OCI-LY7 (cell line): ENCODE results near the gene CDK11B. TPM values are rescaled to one million over a fixed set of nuclear protein-coding genes. Genes with fewer than 3 reads are reported as not detected.

Experiments
- BruUV-seq: library from RNA; stranded (reverse); fragments of 400-500 nt; replicated peaks from 2 replicates; lab custom pipeline; 2021; lab: Mats Ljungman, UMichigan
- CTCF ChIA-PET: fragments of 300-600 bp; sonication (Branson Sonifier 250); formaldehyde crosslinking; loops from one replicate; lab custom pipeline; 2022; ENCODE audit warnings: antibody characterized with exemption; ENCODE audit not compliant: unreplicated experiment; lab: Charles Lee
- POLR2A ChIA-PET: fragments of 300-600 bp; sonication (Branson Sonifier 250); formaldehyde crosslinking; loops from one replicate; lab custom pipeline; 2022; ENCODE audit warnings: antibody characterized with exemption; lab: Charles Lee
- DNase-seq: peaks from one replicate; pipeline ENCODE4 v3.0.0-alpha.2; 2015; ENCODE audit warnings: low spot score
- H2AFZ ChIP-seq: fragments of 200-600 bp; sonication (generic), shearing (Covaris generic); 2 replicates; pipeline ENCODE4 v1.6.1; 2014; ENCODE audit warnings: mild to moderate bottlenecking, antibody characterized with exemption, low read length, moderate library complexity
- H3K27ac ChIP-seq: fragments of 200-600 bp; sonication (generic); 2 replicates; pipeline ENCODE4 v1.5.1; 2014; ENCODE audit warnings: mixed run types, low read depth, mild to moderate bottlenecking, moderate library complexity, low read length, inconsistent platforms; ENCODE audit not compliant: poor library complexity, severe bottlenecking
- H3K36me3 ChIP-seq: fragments of 200-600 bp; sonication (generic); 2 replicates; pipeline ENCODE4 v1.6.1; 2014; ENCODE audit warnings: mild to moderate bottlenecking, antibody characterized with exemption, low read length, moderate library complexity, mixed read lengths; ENCODE audit not compliant: insufficient read depth
- H3K4me1 ChIP-seq: fragments of 200-600 bp; sonication (generic); 2 replicates; pipeline ENCODE4 v1.5.1; 2014; ENCODE audit warnings: mild to moderate bottlenecking, low read length; ENCODE audit not compliant: insufficient read depth, poor library complexity, severe bottlenecking
- H3K4me2 ChIP-seq: fragments of 200-600 bp; sonication (generic); 2 replicates; pipeline ENCODE4 v1.6.1; 2014; ENCODE audit warnings: mild to moderate bottlenecking, low read length
- H3K4me3 ChIP-seq: fragments of 200-600 bp; sonication (generic); 2 replicates; pipeline ENCODE4 v1.5.1; 2014; ENCODE audit warnings: mild to moderate bottlenecking, low read depth, low read length; ENCODE audit not compliant: poor library complexity, severe bottlenecking
- H3K79me2 ChIP-seq: fragments of 200-600 bp; sonication (generic); 2 replicates; pipeline ENCODE4 v1.6.1; 2016; ENCODE audit warnings: low read depth, mild to moderate bottlenecking, low read length, moderate library complexity, mixed read lengths; ENCODE audit not compliant: insufficient read depth
- H3K9me2 ChIP-seq: fragments of 200-600 bp; sonication (generic); 2 replicates; pipeline ENCODE4 v1.6.1; 2016; ENCODE audit warnings: mild to moderate bottlenecking, low read length, mixed read lengths; ENCODE audit not compliant: insufficient read depth
- H3K9me3 ChIP-seq: fragments of 200-600 bp; sonication (generic); 2 replicates; pipeline ENCODE4 v1.6.1; 2014; ENCODE audit warnings: mild to moderate bottlenecking, mixed run types, low read length, mixed read lengths
- H4K20me1 ChIP-seq: fragments of 200-600 bp; sonication (generic); 2 replicates; pipeline ENCODE4 v1.6.1; 2014; ENCODE audit warnings: mild to moderate bottlenecking, antibody characterized with exemption, low read length, moderate library complexity, mixed read lengths; ENCODE audit not compliant: insufficient read depth
- EZH2phosphoT487 ChIP-seq: fragments of 200-600 bp; sonication (generic); IDR thresholded peaks from 2 replicates; pipeline ENCODE4 v1.6.1; 2018; ENCODE audit warnings: low read depth, borderline replicate concordance, mild to moderate bottlenecking, mixed run types, antibody characterized with exemption, low read length, moderate library complexity, mixed read lengths
- intact Hi-C: fragments of 100-400 bp; cut with micrococcal nuclease; formaldehyde crosslinking; loops from one replicate; pipeline ENCODE4 v1.10.0; 2022; ENCODE audit not compliant: unreplicated experiment
- total RNA-seq, 2 experiments: library from RNA; depleted of rRNA in 1 of 2; stranded (reverse); fragments of >200 nt in 1 of 2; shearing (Covaris generic) in 1 of 2; gene quantifications; 2 replicates each; pipeline ENCODE4 v1.2.3, GENCODE V29; 2014 to 2022
- TF ChIP-seq, protein P1 (sequence below): fragments of 200-600 bp; sonication (generic); conservative IDR thresholded peaks from 2 replicates; pipeline ENCODE4 v1.5.1; 2014; ENCODE audit warnings: mild to moderate bottlenecking, antibody characterized with exemption, low read length, moderate library complexity, mixed read lengths

Gene CDK11B
- total RNA-seq, 2 experiments from 2014 or later = 21.6 to 51.5 TPM

DNA sequence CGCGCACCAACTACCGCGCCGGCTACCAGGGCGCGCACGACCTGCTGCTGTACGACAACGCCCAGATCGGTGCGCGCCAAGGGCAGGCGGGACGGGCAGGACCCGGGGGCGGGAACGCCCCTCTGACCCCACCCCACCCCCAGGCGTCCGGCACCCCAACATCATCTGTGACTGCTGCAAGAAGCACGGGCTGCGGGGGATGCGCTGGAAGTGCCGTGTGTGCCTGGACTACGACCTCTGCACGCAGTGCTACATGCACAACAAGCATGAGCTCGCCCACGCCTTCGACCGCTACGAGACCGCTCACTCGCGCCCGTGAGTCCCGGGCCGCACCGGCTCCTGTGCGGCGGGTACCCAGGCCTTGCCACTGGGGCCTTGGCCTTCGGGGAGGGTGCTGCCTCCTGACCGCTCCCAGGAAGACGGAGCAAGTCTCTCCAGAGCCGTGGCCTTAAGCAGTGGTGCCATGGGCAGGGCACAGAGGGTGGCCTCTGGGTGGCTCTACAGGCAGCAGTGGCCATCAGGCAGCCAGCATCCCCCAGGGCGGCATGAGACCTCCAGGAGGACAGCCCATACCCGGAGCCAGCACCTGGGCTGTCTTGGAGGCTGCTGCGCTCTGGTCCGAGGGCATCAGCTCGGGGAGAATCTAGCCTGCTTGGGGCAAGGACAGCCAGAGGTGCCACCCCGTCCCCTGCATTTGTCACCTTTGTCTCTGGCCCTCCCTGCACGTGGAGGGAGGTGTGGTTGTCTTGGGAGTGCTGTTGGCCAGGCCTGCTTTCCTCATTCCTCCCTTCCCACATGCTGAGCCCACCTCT, 35.0 kb downstream of the CDK11B start:
- POLR2A ChIA-PET = no interaction called here
- TF ChIP-seq EZH2phosphoT487 = no peak
- TF ChIP-seq, protein P1, sequence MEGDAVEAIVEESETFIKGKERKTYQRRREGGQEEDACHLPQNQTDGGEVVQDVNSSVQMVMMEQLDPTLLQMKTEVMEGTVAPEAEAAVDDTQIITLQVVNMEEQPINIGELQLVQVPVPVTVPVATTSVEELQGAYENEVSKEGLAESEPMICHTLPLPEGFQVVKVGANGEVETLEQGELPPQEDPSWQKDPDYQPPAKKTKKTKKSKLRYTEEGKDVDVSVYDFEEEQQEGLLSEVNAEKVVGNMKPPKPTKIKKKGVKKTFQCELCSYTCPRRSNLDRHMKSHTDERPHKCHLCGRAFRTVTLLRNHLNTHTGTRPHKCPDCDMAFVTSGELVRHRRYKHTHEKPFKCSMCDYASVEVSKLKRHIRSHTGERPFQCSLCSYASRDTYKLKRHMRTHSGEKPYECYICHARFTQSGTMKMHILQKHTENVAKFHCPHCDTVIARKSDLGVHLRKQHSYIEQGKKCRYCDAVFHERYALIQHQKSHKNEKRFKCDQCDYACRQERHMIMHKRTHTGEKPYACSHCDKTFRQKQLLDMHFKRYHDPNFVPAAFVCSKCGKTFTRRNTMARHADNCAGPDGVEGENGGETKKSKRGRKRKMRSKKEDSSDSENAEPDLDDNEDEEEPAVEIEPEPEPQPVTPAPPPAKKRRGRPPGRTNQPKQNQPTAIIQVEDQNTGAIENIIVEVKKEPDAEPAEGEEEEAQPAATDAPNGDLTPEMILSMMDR = no peak
- no peak overlapping the region for H3K27ac ChIP-seq

GRCh38 chr1:1623181-1623630, 35.6 kb downstream of the CDK11B start:
- no TSS peak for BruUV-seq
- Histone ChIP-seq H4K20me1 (no peaks in the 10 kb centered on the region; the same call in 1 of the 2 replicates), H3K9me3 (no peaks in the 10 kb centered on the region), H3K27ac (no peak overlapping the region), H3K36me3 (no peaks in the 10 kb centered on the region), H2AFZ (no peak overlapping the region), H3K4me3 (no peak overlapping the region), H3K4me2 (no peak overlapping the region), H3K79me2 (no peaks in the 10 kb centered on the region), H3K9me2 (no peaks in the 10 kb centered on the region), H3K4me1 (peaks cover 8% of the 10 kb centered on the region)
- no peak for DNase-seq
- ChIA-PET CTCF (no interaction called here), POLR2A (no interaction called here)
- no peak for TF ChIP-seq EZH2phosphoT487
- TF ChIP-seq, protein P1 = no peak
- intact Hi-C loops = no loop called here

More for the DNA sequence above, 35.0 kb downstream of the CDK11B start:
- CTCF ChIA-PET = no interaction called here
- Histone ChIP-seq H3K4me2 (no peak overlapping the region), H3K79me2 (no peaks in the 10 kb centered on the region), H3K36me3 (no peaks in the 10 kb centered on the region), H4K20me1 (no peaks in the 10 kb centered on the region; the same call in 1 of the 2 replicates), H3K4me1 (peaks cover 14% of the 10 kb centered on the region), H2AFZ (no peak overlapping the region), H3K9me2 (no peaks in the 10 kb centered on the region), H3K9me3 (no peaks in the 10 kb centered on the region), H3K4me3 (no peak overlapping the region)
- intact Hi-C loops = no loop called here
- BruUV-seq = no TSS peak
- no peak for DNase-seq

DNA sequence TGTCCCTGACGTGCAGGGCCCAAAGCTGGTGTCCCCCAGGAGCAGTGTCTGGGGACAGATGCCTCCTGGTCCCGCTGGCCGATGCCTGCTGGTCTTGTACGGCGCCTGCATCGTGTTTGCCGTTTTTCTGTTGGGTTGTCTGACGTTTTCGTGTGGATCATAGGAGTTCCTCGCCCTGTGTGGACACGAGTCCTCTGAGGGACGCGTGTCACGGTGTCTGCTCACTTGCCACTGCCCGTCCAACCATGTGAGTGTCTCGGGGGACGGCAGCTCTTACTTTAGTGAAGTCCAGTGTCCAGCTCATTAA, 36.1 kb downstream of the CDK11B start:
- CTCF ChIA-PET = no interaction called here

More for the DNA sequence above, 36.1 kb downstream of the CDK11B start:
- Histone ChIP-seq H4K20me1 (no peaks in the 10 kb centered on the region; the same call in 1 of the 2 replicates), H3K36me3 (no peaks in the 10 kb centered on the region), H3K4me3 (no peak overlapping the region), H3K9me3 (no peaks in the 10 kb centered on the region), H3K27ac (no peak overlapping the region), H3K4me1 (peaks cover 4% of the 10 kb centered on the region), H2AFZ (no peak overlapping the region), H3K4me2 (no peak overlapping the region), H3K9me2 (no peaks in the 10 kb centered on the region), H3K79me2 (no peaks in the 10 kb centered on the region)
- TF ChIP-seq, protein P1 = no peak
- no peak for TF ChIP-seq EZH2phosphoT487
- POLR2A ChIA-PET = no interaction called here
- no TSS peak for BruUV-seq
- DNase-seq = no peak
- intact Hi-C loops = no loop called here
